Right lobe of liver (tissue), 6 donors: ENCODE data around the gene SIDT2. TPM values are rescaled to one million over a fixed set of nuclear protein-coding genes. Genes with fewer than 3 reads are reported as not detected.
"Not testable (repeated sequence)": the region's sequence is repeated elsewhere in the genome, so short reads cannot be mapped to it uniquely, and the experiment has no call there.

ENCODE experiments used
- ATAC-seq, 4 donors: fragments of 200-7000 bp; cut with Tn5 transposase; one replicate each; pipeline ENCODE4 v1.9.1; 2020; ENCODE audit warnings: mild to moderate bottlenecking in 4 of 4, moderate library complexity in 4 of 4
- DNase-seq, 3 donors: peaks; one replicate each; pipeline ENCODE4 v3.0.0-alpha.2; 2020
- H3K27ac ChIP-seq, 3 donors: fragments of 200-600 bp; one replicate each; pipeline ENCODE4 v1.8.0; 2022
- H3K27me3 ChIP-seq, 2 donors: fragments of 200-600 bp; one replicate each; pipeline ENCODE4 v1.8.0; 2022
- H3K36me3 ChIP-seq, 4 donors: fragments of 200-600 bp; sonication (generic) in 1 of 4; one replicate each; pipeline versions ENCODE4 v1.5.1 to v1.8.0; 2017 to 2022; ENCODE audit warnings: control low read depth in 1 of 4
- H3K4me1 ChIP-seq, 4 donors: fragments of 200-600 bp; sonication (generic) in 1 of 4; one replicate each; pipeline versions ENCODE4 v1.5.1 to v1.8.0; 2017 to 2022; ENCODE audit warnings: control low read depth in 1 of 4
- H3K4me3 ChIP-seq, 3 donors: fragments of 200-600 bp; one replicate each; pipeline ENCODE4 v1.8.0; 2022
- H3K9me3 ChIP-seq, 4 donors: fragments of 200-600 bp; sonication (generic) in 1 of 4; one replicate each; pipeline versions ENCODE4 v1.5.1 to v1.8.0; 2017 to 2022; ENCODE audit warnings: control low read depth in 1 of 4
- CTCF ChIP-seq, 4 donors: fragments of 200-600 bp in 3 of 4; fragments of 450-650 bp in 1 of 4; IDR thresholded peaks; one replicate each; pipeline versions ENCODE4 v1.5.1 to v1.8.0; 2016 to 2022; ENCODE audit warnings: antibody characterized with exemption in 4 of 4, mild to moderate bottlenecking in 2 of 4
- POLR2A ChIP-seq: fragments of 450-650 bp; IDR thresholded peaks from one replicate; pipeline ENCODE4 v1.6.1; 2017; ENCODE audit warnings: antibody characterized with exemption, mild to moderate bottlenecking
- WGBS: methylation state at CpG from one replicate; pipeline ENCODE4 v1.1.6; 2018; ENCODE audit warnings: low coverage, low lambda C conversion rate; ENCODE audit not compliant: insufficient coverage; ENCODE audit errors: missing lambda C conversion rate; 5-methylcytosine and 5-hydroxymethylcytosine counted together
- intact Hi-C, 2 donors: fragments of 100-400 bp; cut with DNase I; formaldehyde crosslinking; loops; one replicate each; pipeline versions ENCODE4 v1.11.2 to v1.14.1; 2022
- total RNA-seq, 6 experiments: library from RNA; depleted of rRNA in 2 of 6; stranded (reverse); fragments of >200 nt in 2 of 6; fragmentation: NEBNext Ultra II Directional in 3 of 6; extraction: Animal tissue kit (Norgen Biotek cat#: 25700) in 3 of 6; gene quantifications; one replicate each; pipeline versions ENCODE4 v1.1.0 to v1.2.4, GENCODE V29; 2016 to 2023
- donor health status: DM: no; HTN: yes; CAD: no.
- donor health status: DM: no; HTN: no; CAD: no.
- donor health status: DM: no; HTN: no; CAD: no.
- donor health status: DM: no; HTN: yes; CAD: no.
- donor health status: DM: no; HTN: yes; CAD: no.

The SIDT2 gene
- total RNA-seq, 6 experiments from 2014 or later: 24.6 to 49.9 (median 35.5) TPM

- Histone ChIP-seq H3K27ac (peak overlapping the region; percentile 93 to 97 (median 95)), H3K9me3 (no peaks in the 10 kb centered on the region), H3K4me3 (peak overlapping the region; percentile 92 to 100 (median 93)), H3K27me3 (no peaks in the 10 kb centered on the region), H3K4me1 (peaks cover 0 to 22% (median 5%) of the 10 kb centered on the region in 4 donors), H3K36me3 (peaks cover 0 to 26% (median 9%) of the 10 kb centered on the region in 4 donors)
- intact Hi-C loops: no loop called here
- WGBS: 31% methylated on average over 4 of the region's 4 CpGs
- no peak for TF ChIP-seq POLR2A
- TF ChIP-seq CTCF (IDR thresholded peaks at IDR 0.05): no peak
- ATAC-seq: no peak
- DNase-seq: peak in 1 of 3 donors; percentile 19
Observed at GRCh38 chr11:117180020-117180419, 1.5 kb downstream of the SIDT2 start.

GRCh38 chr11:117180661-117181585, 2.4 kb downstream of the SIDT2 start:
- peaks cover 0 to 28% (median 9%) of the 10 kb centered on the region in 4 donors for H3K36me3 ChIP-seq
- intact Hi-C loops: no loop called here
- H3K4me3 ChIP-seq: no peak overlapping the region
- peak in 2 of 4 donors; percentile 4 to 6 for ATAC-seq
- no peaks in the 10 kb centered on the region for H3K9me3 ChIP-seq
- TF ChIP-seq CTCF (IDR thresholded peaks at IDR 0.05) (peak; percentile 29 to 41 (median 36)), POLR2A (no peak)
- H3K4me1 ChIP-seq: peaks cover 0 to 22% (median 5%) of the 10 kb centered on the region in 4 donors
- peak overlapping the region in 1 of 3 donors; percentile 97 for H3K27ac ChIP-seq
- peak in 2 of 3 donors; percentile 54 to 66 for DNase-seq
- H3K27me3 ChIP-seq: no peaks in the 10 kb centered on the region
- WGBS: 44% methylated on average over 5 of the region's 22 CpGs

GRCh38 chr11:117181586-117182550, 3.3 kb downstream of the SIDT2 start:
- DNase-seq (peak in 1 of 3 donors; percentile 14), ATAC-seq (no peak)
- Histone ChIP-seq H3K9me3 (no peaks in the 10 kb centered on the region), H3K36me3 (peaks cover 0 to 34% (median 9%) of the 10 kb centered on the region in 4 donors), H3K4me3 (no peak overlapping the region), H3K4me1 (peaks cover 0 to 22% (median 5%) of the 10 kb centered on the region in 4 donors), H3K27me3 (no peaks in the 10 kb centered on the region), H3K27ac (no peak overlapping the region)
- 80% methylated on average over 1 of the region's 22 CpGs for WGBS
- intact Hi-C loops: no loop called here
- no peak for TF ChIP-seq CTCF (IDR thresholded peaks at IDR 0.05)
- TF ChIP-seq POLR2A: no peak

- no peak overlapping the region for H3K4me3 ChIP-seq
- no peaks in the 10 kb centered on the region for H3K9me3 ChIP-seq
- WGBS: 90% methylated on average over 2 of the region's 10 CpGs
- peaks cover 0 to 22% (median 5%) of the 10 kb centered on the region in 4 donors for H3K4me1 ChIP-seq
- peak in 2 of 3 donors; percentile 5 to 22 for DNase-seq
- no peak for ATAC-seq
- TF ChIP-seq CTCF (IDR thresholded peaks at IDR 0.05) (no peak), POLR2A (no peak)
- H3K27ac ChIP-seq: no peak overlapping the region
- H3K36me3 ChIP-seq: peaks cover 0 to 36% (median 9%) of the 10 kb centered on the region in 4 donors
- intact Hi-C loops: no loop called here
- no peaks in the 10 kb centered on the region for H3K27me3 ChIP-seq
Observed at GRCh38 chr11:117182551-117182935, 4.0 kb downstream of the SIDT2 start.

- H3K9me3 ChIP-seq, H3K27ac ChIP-seq, H3K4me3 ChIP-seq, intact Hi-C loops, ATAC-seq, H3K27me3 ChIP-seq: not testable (repeated sequence)
- Histone ChIP-seq H3K36me3 (peaks cover 0 to 39% (median 11%) of the 10 kb centered on the region in 4 donors), H3K4me1 (peaks cover 0 to 17% (median 5%) of the 10 kb centered on the region in 4 donors)
- 92% methylated on average over 13 of the region's 13 CpGs for WGBS
- DNase-seq: peak in 1 of 3 donors; percentile 9
Observed at GRCh38 chr11:117183178-117183577, 4.6 kb downstream of the SIDT2 start.
